HG03354 (cell line): ENCODE data around the gene FAM156B.
A peak's percentile ranks its signal among the peaks of the same experiment; 100 is the strongest.
"Not testable (repeated sequence)": the region's sequence is repeated elsewhere in the genome, so short reads cannot be mapped to it uniquely, and the experiment has no call there.

Experiments used
- ATAC-seq: cut with Tn5 transposase; IDR thresholded peaks from one replicate; pipeline ENCODE4 v1.9.1; 2021; ENCODE audit warnings: mild to moderate bottlenecking; ENCODE audit not compliant: unreplicated experiment, poor library complexity, severe bottlenecking

FAM156B gene

GRCh38 chrX:52914704-52915103 is 17.6 kb downstream of the FAM156B start:
- ATAC-seq = not testable (repeated sequence)

GRCh38 chrX:52923781-52924241 is 26.7 kb downstream of the FAM156B start:
- peak; percentile 36 for ATAC-seq

- not testable (repeated sequence) for ATAC-seq
These were observed 33.1 kb downstream of the FAM156B start for GRCh38 chrX:52930214-52930613.

- no peak for ATAC-seq
These were observed 36.1 kb downstream of the FAM156B start for GRCh38 chrX:52933213-52933612.

GRCh38 chrX:52933976-52934703 is 37.0 kb downstream of the FAM156B start:
- peak; percentile 31 for ATAC-seq

- ATAC-seq = peak; percentile 94
These were observed 37.8 kb downstream of the FAM156B start for GRCh38 chrX:52934704-52935469.

GRCh38 chrX:52935470-52935784 is 38.3 kb downstream of the FAM156B start:
- ATAC-seq = not testable (repeated sequence)

GRCh38 chrX:52940704-52941103 is 43.6 kb downstream of the FAM156B start:
- not testable (repeated sequence) for ATAC-seq

GRCh38 chrX:52941728-52942127 is 44.6 kb downstream of the FAM156B start:
- ATAC-seq = not testable (repeated sequence)

- not testable (repeated sequence) for ATAC-seq
These were observed 48.8 kb downstream of the FAM156B start for GRCh38 chrX:52945838-52946494.

- not testable (repeated sequence) for ATAC-seq
These were observed 50.4 kb downstream of the FAM156B start for GRCh38 chrX:52947501-52947900.

GRCh38 chrX:52948265-52948664 is 51.1 kb downstream of the FAM156B start:
- not testable (repeated sequence) for ATAC-seq

- not testable (repeated sequence) for ATAC-seq
These were observed 52.2 kb downstream of the FAM156B start for GRCh38 chrX:52949325-52949724.

- ATAC-seq = not testable (repeated sequence)
These were observed 52.8 kb downstream of the FAM156B start for GRCh38 chrX:52949884-52950283.
